Neural cell (in vitro differentiated cells): ENCODE results near the gene EID2. TPM values are rescaled to one million over a fixed set of nuclear protein-coding genes. Genes with fewer than 3 reads are reported as not detected.

Source experiments
- H2AFZ ChIP-seq: fragments of 200-600, 300-800 bp; sonication (generic), shearing (Covaris generic); 2 replicates; pipeline ENCODE4 v1.6.0; 2014; ENCODE audit warnings: low read depth, mild to moderate bottlenecking, antibody characterized with exemption, low read length, moderate library complexity
- H3F3A ChIP-seq: fragments of 200-600 bp; shearing (Covaris generic); 2 replicates; pipeline ENCODE4 v1.6.1; 2016; ENCODE audit warnings: mild to moderate bottlenecking, moderate library complexity, mixed read lengths, antibody characterized with exemption, low read length; ENCODE audit not compliant: insufficient read depth, poor library complexity, severe bottlenecking
- H3K27ac ChIP-seq: fragments of 200-600, 300-800 bp; sonication (generic), shearing (Covaris generic); 2 replicates; pipeline ENCODE4 v1.5.1; 2014; ENCODE audit warnings: mild to moderate bottlenecking, low read length, moderate library complexity
- H3K27me3 ChIP-seq: fragments of 300-800, 200-600 bp; sonication (generic), shearing (Covaris generic); 2 replicates; pipeline ENCODE4 v1.6.0; 2014; ENCODE audit warnings: mild to moderate bottlenecking, low read depth, low read length, moderate library complexity; ENCODE audit not compliant: insufficient read depth
- H3K36me3 ChIP-seq: fragments of 300-800, 200-600 bp; sonication (generic), shearing (Covaris generic); 2 replicates; pipeline ENCODE4 v1.5.1; 2014; ENCODE audit warnings: mild to moderate bottlenecking, antibody characterized with exemption, low read length, moderate library complexity; ENCODE audit not compliant: insufficient read depth
- H3K4me2 ChIP-seq: fragments of 300-800, 200-600 bp; sonication (generic), shearing (Covaris generic); 2 replicates; pipeline ENCODE4 v1.6.0; 2014; ENCODE audit warnings: mild to moderate bottlenecking, low read length
- H3K4me3 ChIP-seq: fragments of 300-800, 200-600 bp; sonication (generic), shearing (Covaris generic); 2 replicates; pipeline ENCODE4 v1.5.1; 2014; ENCODE audit warnings: mild to moderate bottlenecking, low read length, moderate library complexity
- H3K79me2 ChIP-seq: fragments of 200-600 bp; shearing (Covaris generic); replicated peaks from 2 replicates; pipeline ENCODE4 v1.6.0; 2014; ENCODE audit warnings: mild to moderate bottlenecking, low read length, moderate library complexity; ENCODE audit not compliant: insufficient read depth
- H3K9ac ChIP-seq: fragments of 300-800, 200-600 bp; sonication (generic), shearing (Covaris generic); 2 replicates; pipeline ENCODE4 v1.6.1; 2016; ENCODE audit warnings: mild to moderate bottlenecking, low read length, mixed read lengths
- H3K9me2 ChIP-seq: fragments of 200-600 bp; shearing (Covaris generic); 2 replicates; pipeline ENCODE4 v1.6.1; 2016; ENCODE audit warnings: mild to moderate bottlenecking, low read length, mixed read lengths; ENCODE audit not compliant: insufficient read depth
- H3K9me3 ChIP-seq: fragments of 200-600, 300-800 bp; sonication (generic), shearing (Covaris generic); 2 replicates; pipeline ENCODE4 v1.6.1; 2016; ENCODE audit warnings: mild to moderate bottlenecking, mixed run types, low read length, moderate library complexity, mixed read lengths
- H4K20me1 ChIP-seq: fragments of 200-600 bp; shearing (Covaris generic); 2 replicates; pipeline ENCODE4 v1.6.1; 2016; ENCODE audit warnings: mild to moderate bottlenecking, mixed run types; ENCODE audit not compliant: insufficient read depth
- CTCF ChIP-seq: fragments of 450-650 bp; IDR thresholded peaks from 2 replicates; pipeline ENCODE4 v1.5.1; 2014; ENCODE audit warnings: antibody characterized with exemption, mild to moderate bottlenecking, moderate library complexity; ENCODE audit not compliant: poor library complexity, severe bottlenecking
- EP300 ChIP-seq: fragments of 450-650 bp; conservative IDR thresholded peaks from 2 replicates; pipeline ENCODE4 v1.6.1; 2014; ENCODE audit warnings: antibody characterized with exemption, mild to moderate bottlenecking, moderate library complexity; ENCODE audit not compliant: poor library complexity, severe bottlenecking
- EZH2 ChIP-seq: fragments of 200-600, 300-800 bp; shearing (Covaris generic), sonication (generic); IDR thresholded peaks from 2 replicates; pipeline ENCODE4 v1.6.1; 2014; ENCODE audit warnings: antibody characterized with exemption, low read length, borderline replicate concordance, mild to moderate bottlenecking; ENCODE audit not compliant: insufficient read depth, poor library complexity, severe bottlenecking
- MXI1 ChIP-seq: fragments of 450-650 bp; conservative IDR thresholded peaks from 2 replicates; pipeline ENCODE4 v1.6.1; 2014; ENCODE audit warnings: antibody characterized with exemption, mild to moderate bottlenecking; ENCODE audit not compliant: poor library complexity, severe bottlenecking
- POLR2AphosphoS5 ChIP-seq: IDR thresholded peaks from 2 replicates; pipeline ENCODE4 v1.6.1; 2012
- RAD21 ChIP-seq: fragments of 450-650 bp; conservative IDR thresholded peaks from 2 replicates; pipeline ENCODE4 v1.6.1; 2014; ENCODE audit warnings: antibody characterized with exemption, mild to moderate bottlenecking, moderate library complexity
- REST ChIP-seq: IDR thresholded peaks from 2 replicates; pipeline ENCODE4 v1.6.1; 2012; ENCODE audit warnings: borderline replicate concordance
- SMC3 ChIP-seq: fragments of 450-650 bp; conservative IDR thresholded peaks from 2 replicates; pipeline ENCODE4 v1.6.1; 2014; ENCODE audit warnings: antibody characterized with exemption, mild to moderate bottlenecking, moderate library complexity; ENCODE audit not compliant: poor library complexity
- TAF1 ChIP-seq: IDR thresholded peaks from 2 replicates; pipeline ENCODE4 v1.6.1; 2012; ENCODE audit warnings: low read depth
- polyA plus RNA-seq: library from polyadenylated mRNA; depleted of rRNA; stranded (reverse); fragments of >200 nt; gene quantifications from 2 replicates; pipeline ENCODE4 v1.2.3, GENCODE V29; 2014

Gene EID2
- polyA plus RNA-seq, 1 donor from 2014 or later = 47.4 TPM

GRCh38 chr19:39524495-39524894 lies 15.5 kb downstream of the EID2 start:
- Histone ChIP-seq H3K9ac (no peak overlapping the region), H4K20me1 (no peaks in the 10 kb centered on the region), H3K27me3 (no peaks in the 10 kb centered on the region), H3K36me3 (no peaks in the 10 kb centered on the region), H3K9me2 (no peaks in the 10 kb centered on the region), H3K27ac (no peak overlapping the region), H3K4me2 (no peak overlapping the region), H3K79me2 (peaks cover 4% of the 10 kb centered on the region), H2AFZ (no peak overlapping the region), H3F3A (no peaks in the 10 kb centered on the region), H3K9me3 (no peaks in the 10 kb centered on the region), H3K4me3 (no peak overlapping the region)
- TF ChIP-seq TAF1 (no peak), REST (no peak), POLR2AphosphoS5 (no peak), CTCF (no peak), EP300 (no peak)

GRCh38 chr19:39520541-39521484 lies 19.1 kb downstream of the EID2 start:
- Histone ChIP-seq H3K4me3 (no peak overlapping the region), H2AFZ (no peak overlapping the region), H3K27me3 (peaks cover 9% of the 10 kb centered on the region), H3F3A (no peaks in the 10 kb centered on the region), H4K20me1 (no peaks in the 10 kb centered on the region), H3K4me2 (no peak overlapping the region), H3K36me3 (no peaks in the 10 kb centered on the region), H3K9me2 (no peaks in the 10 kb centered on the region), H3K79me2 (no peaks in the 10 kb centered on the region), H3K9ac (no peak overlapping the region), H3K9me3 (no peaks in the 10 kb centered on the region), H3K27ac (no peak overlapping the region)
- TF ChIP-seq TAF1 = no peak
- no peak for TF ChIP-seq EP300
- TF ChIP-seq MXI1 = no peak
- no peak for TF ChIP-seq REST
- no peak for TF ChIP-seq POLR2AphosphoS5
- no peak for TF ChIP-seq SMC3
- no peak for TF ChIP-seq RAD21
- TF ChIP-seq EZH2 = no peak
- no peak for TF ChIP-seq CTCF
